WERI-Rb-1 (cell line): ENCODE results near the gene PRKAG2.
"Not testable (repeated sequence)": the region's sequence is repeated elsewhere in the genome, so short reads cannot be mapped to it uniquely, and the experiment has no call there.

ENCODE experiments used
- DNase-seq: peaks from one replicate; pipeline ENCODE4 v3.0.0-alpha.2; 2020
- H3K27ac ChIP-seq: fragments of 250-450 bp; sonication (Bioruptor Pico); 2 replicates; pipeline ENCODE4 v1.5.1; 2020; ENCODE audit warnings: mild to moderate bottlenecking, moderate library complexity
- H3K27me3 ChIP-seq: fragments of 250-450 bp; sonication (Bioruptor Pico); 2 replicates; pipeline ENCODE4 v1.5.1; 2021; ENCODE audit warnings: mild to moderate bottlenecking, low read depth, moderate library complexity; ENCODE audit not compliant: insufficient read depth, severe bottlenecking
- H3K36me3 ChIP-seq: fragments of 250-450 bp; sonication (Bioruptor Pico); 2 replicates; pipeline ENCODE4 v1.5.1; 2020; ENCODE audit warnings: mild to moderate bottlenecking, moderate library complexity
- H3K4me3 ChIP-seq: 2 replicates; pipeline ENCODE4 v1.5.1; 2011; ENCODE audit warnings: low read depth, mild to moderate bottlenecking, control low read depth, low read length
- H3K9me3 ChIP-seq: fragments of 250-450 bp; sonication (Bioruptor Pico); 2 replicates; pipeline ENCODE4 v1.5.1; 2021; ENCODE audit warnings: mild to moderate bottlenecking, moderate library complexity; ENCODE audit not compliant: severe bottlenecking
- CTCF ChIP-seq: IDR thresholded peaks from 2 replicates; pipeline ENCODE4 v1.5.1; 2011; ENCODE audit warnings: low read depth, mild to moderate bottlenecking, control low read depth, inconsistent platforms, low read length

The PRKAG2 gene

DNA sequence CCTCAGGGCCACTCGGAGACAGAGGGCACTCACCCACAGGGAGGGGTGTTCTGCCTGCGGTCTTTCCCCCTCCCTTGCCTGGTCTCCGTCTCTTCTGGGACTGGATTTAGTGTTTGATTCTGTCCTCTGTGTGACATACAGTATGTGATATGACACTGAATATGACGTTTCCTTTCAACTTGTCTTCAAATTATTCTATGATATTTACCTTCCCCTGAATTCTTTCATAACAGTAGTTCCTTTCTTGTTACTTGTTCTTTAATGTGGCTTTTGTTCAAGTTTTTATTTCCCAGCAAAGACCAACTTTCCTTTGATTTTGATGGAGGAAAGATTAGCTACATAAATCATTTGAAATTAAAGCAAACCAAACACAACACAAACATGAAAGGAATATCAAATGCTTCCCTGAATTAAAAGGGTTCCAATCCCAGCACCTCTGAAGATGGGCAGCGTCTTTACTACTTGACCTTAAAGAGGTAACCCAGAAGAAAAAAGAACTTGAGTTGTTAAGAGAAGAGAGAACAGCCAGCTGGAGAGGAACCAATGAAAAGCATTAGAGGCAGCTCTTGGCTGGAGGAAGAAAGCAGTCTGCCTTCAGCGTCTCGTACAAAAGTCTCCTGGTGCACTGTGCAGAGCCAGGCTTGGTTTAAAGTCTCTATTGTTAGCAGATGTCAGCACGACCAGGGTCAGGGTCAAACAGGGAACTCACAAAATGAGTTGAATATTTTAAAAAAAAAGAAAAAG lies 338.9 kb downstream of the PRKAG2 start:
- Histone ChIP-seq H3K9me3 (no peaks in the 10 kb centered on the region), H3K27ac (no peak overlapping the region), H3K27me3 (no peaks in the 10 kb centered on the region), H3K36me3 (no peaks in the 10 kb centered on the region), H3K4me3 (no peak overlapping the region)
- no peak for TF ChIP-seq CTCF
- no peak for DNase-seq

DNA sequence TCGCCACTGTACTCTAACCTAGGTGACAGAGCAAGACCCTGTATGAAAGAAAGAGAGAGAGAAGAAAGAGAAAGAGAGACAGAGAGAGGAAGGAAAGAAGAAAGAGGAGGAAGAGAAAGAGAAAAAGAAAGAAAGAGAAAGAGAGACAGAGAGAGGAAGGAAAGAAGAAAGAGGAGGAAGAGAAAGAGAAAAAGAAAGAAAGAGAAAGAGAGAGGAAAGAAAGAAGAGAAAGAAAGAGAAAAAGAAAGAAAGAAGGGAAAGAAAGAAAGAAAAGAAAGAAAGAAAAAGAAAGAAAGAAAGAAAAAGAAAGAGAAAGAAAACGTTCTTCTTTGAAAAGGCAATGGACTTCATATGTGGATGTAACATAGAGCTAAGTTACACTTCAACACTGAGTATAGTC lies 340.7 kb downstream of the PRKAG2 start:
- H3K9me3 ChIP-seq, H3K27ac ChIP-seq, H3K4me3 ChIP-seq, DNase-seq, H3K36me3 ChIP-seq, H3K27me3 ChIP-seq: not testable (repeated sequence)

- no peak for DNase-seq
- Histone ChIP-seq H3K4me3 (no peak overlapping the region), H3K36me3 (no peaks in the 10 kb centered on the region), H3K9me3 (peaks cover 9% of the 10 kb centered on the region), H3K27me3 (no peaks in the 10 kb centered on the region), H3K27ac (no peak overlapping the region)
- no peak for TF ChIP-seq CTCF
Observed at GRCh38 chr7:151529842-151530241, 347.1 kb downstream of the PRKAG2 start.

GRCh38 chr7:151524845-151525244 lies 352.1 kb downstream of the PRKAG2 start:
- Histone ChIP-seq H3K27ac (no peak overlapping the region), H3K36me3 (no peaks in the 10 kb centered on the region), H3K9me3 (peaks cover 11% of the 10 kb centered on the region), H3K27me3 (no peaks in the 10 kb centered on the region), H3K4me3 (no peak overlapping the region)
- no peak for TF ChIP-seq CTCF
- no peak for DNase-seq

DNA sequence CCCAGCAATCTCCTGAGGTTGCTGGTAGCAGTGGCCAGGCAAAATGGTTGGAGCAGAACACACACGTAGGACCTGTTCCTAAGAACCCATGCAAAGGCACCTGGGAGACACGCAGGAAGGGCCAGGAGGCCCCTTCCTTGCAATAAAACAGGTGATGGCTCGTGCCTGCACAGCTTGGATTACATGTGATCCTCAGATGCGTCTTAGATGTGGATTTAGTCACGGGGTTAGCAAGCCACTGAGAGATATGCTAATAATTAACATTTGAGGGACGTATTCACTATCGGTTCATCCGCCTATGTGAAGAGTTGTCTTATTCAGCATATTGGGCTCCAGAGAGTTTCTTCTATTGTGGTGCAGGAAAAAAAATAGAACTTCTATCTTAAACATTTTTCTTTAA lies 352.6 kb downstream of the PRKAG2 start:
- Histone ChIP-seq H3K9me3 (peaks cover 10% of the 10 kb centered on the region), H3K4me3 (no peak overlapping the region), H3K27me3 (no peaks in the 10 kb centered on the region), H3K27ac (no peak overlapping the region), H3K36me3 (no peaks in the 10 kb centered on the region)
- no peak for DNase-seq
- TF ChIP-seq CTCF, result no peak

DNA sequence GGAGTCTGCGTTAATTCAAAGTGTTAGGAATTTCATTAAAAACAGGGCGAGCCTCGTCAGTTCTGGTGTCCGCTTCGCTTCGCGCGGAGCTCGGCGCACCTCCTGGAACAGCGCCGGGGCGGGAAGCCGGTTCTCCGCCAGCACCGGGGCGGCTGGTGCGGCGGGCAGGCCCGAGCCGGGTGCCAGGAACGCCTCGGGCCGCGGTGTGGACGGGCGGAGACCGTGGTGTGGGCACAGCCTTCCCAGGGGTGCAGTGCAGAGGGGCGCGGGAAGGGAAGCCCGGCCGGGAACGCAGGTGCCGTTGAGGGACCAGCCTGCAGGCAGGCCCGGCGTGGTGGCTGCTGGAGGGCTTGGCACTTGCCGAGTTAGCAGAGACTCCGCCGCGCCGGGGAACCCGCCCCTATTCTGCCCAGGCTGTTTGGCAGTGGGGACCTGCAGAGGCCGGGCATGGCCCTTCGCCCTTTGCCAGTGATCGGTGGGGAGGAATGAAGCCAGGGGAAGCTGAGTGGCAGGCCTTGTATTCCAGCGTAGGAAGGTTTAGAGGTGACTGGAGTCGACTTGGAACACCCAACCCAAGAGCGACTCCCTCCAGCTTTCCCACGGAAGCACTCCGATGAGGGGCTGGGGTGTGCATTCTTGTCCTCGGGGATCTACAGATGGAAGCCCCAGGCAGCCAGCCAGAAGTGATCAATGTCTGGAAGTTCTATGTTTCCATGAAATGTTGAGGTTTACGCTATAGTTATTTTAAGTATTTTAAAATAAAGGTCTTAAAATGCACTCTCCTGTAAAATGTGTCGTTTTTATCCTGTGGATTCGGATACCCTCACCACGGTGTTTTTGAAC lies 356.3 kb downstream of the PRKAG2 start:
- Histone ChIP-seq H3K27ac (peak overlapping the region; percentile 98), H3K36me3 (no peaks in the 10 kb centered on the region), H3K9me3 (peaks cover 10% of the 10 kb centered on the region), H3K4me3 (no peak overlapping the region), H3K27me3 (no peaks in the 10 kb centered on the region)
- TF ChIP-seq CTCF, result no peak
- no peak for DNase-seq
